GM12878 (cell line): ENCODE results near the gene REEP1. TPM values are rescaled to one million over a fixed set of nuclear protein-coding genes. Genes with fewer than 3 reads are reported as not detected.

ENCODE experiments used
- ATAC-seq: fragments of 200-7000 bp; cut with Tn5 transposase; 3 replicates; pipeline ENCODE4 v1.9.1; 2020; ENCODE audit warnings: mild to moderate bottlenecking, moderate library complexity
- BruUV-seq: library from RNA; stranded (reverse); fragments of 400-500 nt; replicated peaks from 2 replicates; lab custom pipeline; 2021; lab: Mats Ljungman, UMichigan
- CTCF ChIA-PET: fragments of 300-600 bp; sonication (Branson Sonifier 250); formaldehyde crosslinking; extraction: SDS; loops from one replicate; lab custom pipeline; 2021; ENCODE audit warnings: inconsistent platforms; lab: Yijun Ruan, JAX
- POLR2A ChIA-PET: fragments of 350-600 bp; formaldehyde crosslinking; extraction: SDS; loops from one replicate; lab custom pipeline; 2021; ENCODE audit warnings: inconsistent platforms; lab: Charles Lee
- RAD21 ChIA-PET: fragments of 300-600 bp; sonication (Branson Sonifier 250); formaldehyde crosslinking; loops from one replicate; lab custom pipeline; 2023; ENCODE audit warnings: antibody characterized with exemption; ENCODE audit not compliant: unreplicated experiment; lab: Charles Lee
- SMC1A ChIA-PET: fragments of 300-600 bp; sonication (Branson Sonifier 250); formaldehyde crosslinking; loops from one replicate; lab custom pipeline; 2023; ENCODE audit not compliant: unreplicated experiment, uncharacterized antibody; lab: Charles Lee
- DNase-seq: peaks from one replicate; pipeline ENCODE4 v3.0.0-alpha.2; 2011; ENCODE audit warnings: low read depth, low spot score
- FAIRE-seq: peaks from 3 replicates; lab custom pipeline; 2011; peaks lifted over from hg19 to GRCh38; lab: Jason Lieb, UNC
- H2AFZ ChIP-seq: 2 replicates; pipeline ENCODE4 v1.6.0; 2011; ENCODE audit warnings: low read depth, low read length, control low read depth; ENCODE audit not compliant: control insufficient read depth
- H3K27ac ChIP-seq: 2 replicates; pipeline ENCODE4 v1.5.1; 2011; ENCODE audit warnings: control low read depth; ENCODE audit not compliant: control insufficient read depth, insufficient read depth
- H3K27me3 ChIP-seq, 2 experiments: replicated peaks in 1 of 2; 2 replicates each; pipeline versions ENCODE4 v1.6.0 to v1.6.1; 2011; ENCODE audit warnings: low read length in 1 of 2; ENCODE audit not compliant: control insufficient read depth in 2 of 2, insufficient read depth in 2 of 2
- H3K36me3 ChIP-seq, 2 experiments: 2 replicates each; pipeline ENCODE4 v1.5.1; 2011; ENCODE audit warnings: low read length in 1 of 2; ENCODE audit not compliant: control insufficient read depth in 2 of 2, insufficient read depth in 2 of 2
- H3K4me1 ChIP-seq: 2 replicates; pipeline ENCODE4 v1.6.1; 2011; ENCODE audit warnings: mild to moderate bottlenecking, low read length, moderate library complexity, mixed read lengths; ENCODE audit not compliant: control insufficient read depth, insufficient read depth
- H3K4me2 ChIP-seq: 2 replicates; pipeline ENCODE4 v1.6.0; 2011; ENCODE audit warnings: control low read depth; ENCODE audit not compliant: control insufficient read depth, insufficient read depth
- H3K4me3 ChIP-seq: fragments of 200-600 bp; sonication (generic); 2 replicates; pipeline ENCODE4 v1.5.1; 2016
- H3K79me2 ChIP-seq: 2 replicates; pipeline ENCODE4 v1.6.0; 2011; ENCODE audit warnings: low read length; ENCODE audit not compliant: control insufficient read depth, insufficient read depth
- H3K9ac ChIP-seq: 2 replicates; pipeline ENCODE4 v1.8.0; 2011; ENCODE audit warnings: low read length, control low read depth, mixed read lengths; ENCODE audit not compliant: control insufficient read depth, insufficient read depth
- H3K9me3 ChIP-seq: replicated peaks from 3 replicates; pipeline ENCODE4 v1.5.1; 2011; ENCODE audit warnings: mild to moderate bottlenecking, low read length; ENCODE audit not compliant: control insufficient read depth, insufficient read depth
- H4K20me1 ChIP-seq: 2 replicates; pipeline ENCODE4 v1.6.0; 2011; ENCODE audit not compliant: control insufficient read depth, insufficient read depth
- CUX1 ChIP-seq: IDR thresholded peaks from 2 replicates; pipeline ENCODE4 v1.6.1; 2012; ENCODE audit warnings: improper control_type of control experiment, low read depth, low read length; ENCODE audit not compliant: insufficient replicate concordance
- EED ChIP-seq: sonication (generic); IDR thresholded peaks from 2 replicates; pipeline ENCODE4 v1.6.1; 2016; ENCODE audit warnings: antibody characterized with exemption, low read depth
- RB1 ChIP-seq: fragments of 450-650 bp; formaldehyde crosslinking; IDR thresholded peaks from 2 replicates; pipeline ENCODE4 v1.6.1; 2017; ENCODE audit warnings: mild to moderate bottlenecking, borderline replicate concordance
- SMC3 ChIP-seq: IDR thresholded peaks from 2 replicates; pipeline ENCODE4 v1.6.1; 2011; ENCODE audit warnings: low read length, improper control_type of control experiment, borderline replicate concordance
- SREBF2 ChIP-seq: IDR thresholded peaks from 2 replicates; pipeline ENCODE4 v1.6.1; 2012; ENCODE audit warnings: mild to moderate bottlenecking, low read length
- SUPT20H ChIP-seq: IDR thresholded peaks from 2 replicates; pipeline ENCODE4 v1.6.1; 2011; ENCODE audit warnings: low read depth, mild to moderate bottlenecking, low read length, moderate library complexity, borderline replicate concordance; ENCODE audit not compliant: control insufficient read depth
- ZBED1 ChIP-seq: IDR thresholded peaks from 2 replicates; pipeline ENCODE4 v1.6.1; 2016; ENCODE audit warnings: borderline replicate concordance
- ZNF274 ChIP-seq: IDR thresholded peaks from one replicate; pipeline ENCODE4 v1.8.0; 2011; ENCODE audit not compliant: insufficient read length, insufficient read depth
- ZNF384 ChIP-seq: IDR thresholded peaks from 2 replicates; pipeline ENCODE4 v1.6.1; 2012; ENCODE audit warnings: low read depth, mild to moderate bottlenecking, low read length, improper control_type of control experiment, borderline replicate concordance
- ZNF592 ChIP-seq: fragments of 450-650 bp; IDR thresholded peaks from 2 replicates; pipeline ENCODE4 v1.6.1; 2017; ENCODE audit warnings: mild to moderate bottlenecking, moderate library complexity
- WGBS: methylation state at CpG from one replicate; pipeline ENCODE4 v1.1.6; 2016; ENCODE audit warnings: low lambda C conversion rate; ENCODE audit not compliant: insufficient replicate concordance, insufficient coverage; ENCODE audit errors: missing lambda C conversion rate; 5-methylcytosine and 5-hydroxymethylcytosine counted together
- in situ Hi-C: fragments of 300-500 bp; cut with MboI; formaldehyde crosslinking; loops from 9 replicates; pipeline ENCODE4 v1.14.3; 2018; ENCODE audit warnings: mixed read lengths
- intact Hi-C: fragments of 100-400 bp; cut with micrococcal nuclease; formaldehyde crosslinking; loops from one replicate; pipeline ENCODE4 v1.14.2; 2022; ENCODE audit not compliant: unreplicated experiment
- polyA plus RNA-seq, 11 experiments: library from polyadenylated mRNA; depleted of rRNA in 4 of 11; unstranded in 6 of 11; stranded (reverse) in 5 of 11; fragments of >200 nt; fragmentation: Nextera tagmentation in 4 of 11; fragmentation: Illumina TruSeq in 1 of 11; extraction: Ambion mirVana in 4 of 11; extraction: Trizol in 1 of 11; gene quantifications; 1 replicate in 1 of 11; 2 replicates in 10 of 11; pipeline versions ENCODE4 v1.2.1 to v1.2.3, GENCODE V29; 2011 to 2016; ENCODE audit warnings: inconsistent platforms in 2 of 11, missing spikeins in 2 of 11, low read depth in 1 of 11
- total RNA-seq, 4 experiments: library from RNA; depleted of rRNA in 3 of 4; stranded (reverse); fragments of >200 nt in 3 of 4; fragmentation: Illumina TruSeq in 1 of 4; extraction: Trizol in 1 of 4; gene quantifications; 2 replicates each; pipeline versions ENCODE4 v1.2.1 to v1.2.3, GENCODE V29; 2013 to 2021

Gene REEP1
- total and polyA plus RNA-seq, 10 of the 15 experiments (the other 5 are each of a cell fraction or from before 2014, with no cell fraction given) = 0.02 to 0.30 (median 0.09) TPM; not detected in 1

GRCh38 chr2:86382698-86383097 is 45.3 kb upstream of the REEP1 start:
- Histone ChIP-seq H3K4me1 (no peaks in the 10 kb centered on the region), H3K4me2 (no peak overlapping the region), H3K27ac (no peak overlapping the region), H3K27me3 (no peaks in the 10 kb centered on the region), H2AFZ (no peak overlapping the region), H3K9me3 (no peaks in the 10 kb centered on the region), H3K4me3 (no peak overlapping the region), H3K79me2 (no peaks in the 10 kb centered on the region), H3K9ac (no peak overlapping the region), H4K20me1 (no peaks in the 10 kb centered on the region), H3K36me3 (no peaks in the 10 kb centered on the region)
- ChIA-PET SMC1A (interaction anchor here (0.7 to 0.8 kb wide), 3 partner anchors 11 to 153 kb away, joined by 3 to 4 read pairs (median 3); no protein-coding TSS in a partner anchor), POLR2A (no interaction called here), RAD21 (interaction anchor here (1.1 kb wide), 1 partner anchor 162 kb away, joined by 3 read pairs; no protein-coding TSS in a partner anchor), CTCF (interaction anchor here (0.9 to 1.3 kb wide), 2 partner anchors 10 to 162 kb away, joined by 3 to 4 read pairs; no protein-coding TSS in a partner anchor)
- BruUV-seq = no TSS peak
- TF ChIP-seq EED = no peak
- no peak for TF ChIP-seq SUPT20H
- TF ChIP-seq SMC3 = no peak
- TF ChIP-seq ZNF274 = no peak
- no peak for TF ChIP-seq ZNF384
- TF ChIP-seq SREBF2 = no peak
- TF ChIP-seq ZBED1 = no peak
- TF ChIP-seq RB1 = no peak
- no peak for TF ChIP-seq ZNF592
- TF ChIP-seq CUX1 = no peak
- intact Hi-C loops (no loop called here), in situ Hi-C loops (no loop called here)
- ATAC-seq = no peak
- WGBS = 2% methylated on average over 2 of the region's 2 CpGs
- no peak for DNase-seq
- no peak for FAIRE-seq
